ENCODE results near the gene FOXN4.

The FOXN4 gene

DNA sequence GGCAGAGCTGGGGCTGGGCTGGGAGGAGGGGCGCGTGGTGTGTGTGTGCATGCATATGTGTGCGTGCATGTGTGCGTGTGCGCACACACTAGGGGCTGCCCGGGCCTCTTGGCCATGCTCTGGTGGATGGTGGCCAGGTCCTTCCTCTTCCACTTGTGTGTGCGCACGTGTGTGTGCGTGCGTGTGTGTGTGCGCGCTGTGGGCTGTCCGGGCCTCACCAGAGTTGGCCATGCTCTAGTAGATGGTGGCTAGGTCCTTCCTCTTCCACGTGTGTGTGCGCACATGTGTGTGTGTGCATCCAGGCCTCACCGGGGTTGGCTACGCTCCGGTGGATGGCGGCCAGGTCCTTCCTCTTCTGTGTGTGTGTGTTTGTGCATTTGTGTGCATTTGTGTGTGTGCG is 24.7 kb downstream of the FOXN4 start:
- no peak overlapping the region for H3K27ac ChIP-seq
- no peaks in the 10 kb centered on the region for H3K27me3 ChIP-seq (ENCODE audit: insufficient read depth, low read depth)
- no peaks in the 10 kb centered on the region for H3K36me3 ChIP-seq (ENCODE audit: insufficient read depth)
- TF ChIP-seq, protein P1, sequence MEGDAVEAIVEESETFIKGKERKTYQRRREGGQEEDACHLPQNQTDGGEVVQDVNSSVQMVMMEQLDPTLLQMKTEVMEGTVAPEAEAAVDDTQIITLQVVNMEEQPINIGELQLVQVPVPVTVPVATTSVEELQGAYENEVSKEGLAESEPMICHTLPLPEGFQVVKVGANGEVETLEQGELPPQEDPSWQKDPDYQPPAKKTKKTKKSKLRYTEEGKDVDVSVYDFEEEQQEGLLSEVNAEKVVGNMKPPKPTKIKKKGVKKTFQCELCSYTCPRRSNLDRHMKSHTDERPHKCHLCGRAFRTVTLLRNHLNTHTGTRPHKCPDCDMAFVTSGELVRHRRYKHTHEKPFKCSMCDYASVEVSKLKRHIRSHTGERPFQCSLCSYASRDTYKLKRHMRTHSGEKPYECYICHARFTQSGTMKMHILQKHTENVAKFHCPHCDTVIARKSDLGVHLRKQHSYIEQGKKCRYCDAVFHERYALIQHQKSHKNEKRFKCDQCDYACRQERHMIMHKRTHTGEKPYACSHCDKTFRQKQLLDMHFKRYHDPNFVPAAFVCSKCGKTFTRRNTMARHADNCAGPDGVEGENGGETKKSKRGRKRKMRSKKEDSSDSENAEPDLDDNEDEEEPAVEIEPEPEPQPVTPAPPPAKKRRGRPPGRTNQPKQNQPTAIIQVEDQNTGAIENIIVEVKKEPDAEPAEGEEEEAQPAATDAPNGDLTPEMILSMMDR (conservative IDR thresholded peaks at IDR 0.05; ENCODE audit: low read depth, low read length): no peak
- H3K4me3 ChIP-seq (IDR thresholded peaks at IDR 0.05; ENCODE audit: insufficient read depth, low read depth, low read length): no peak overlapping the region
- H3K4me1 ChIP-seq (ENCODE audit: low read depth, poor library complexity, severe bottlenecking): no peaks in the 10 kb centered on the region
- H3K79me2 ChIP-seq (ENCODE audit: insufficient read depth, low read depth): no peaks in the 10 kb centered on the region
- H2AFZ ChIP-seq (ENCODE audit: low read depth): no peak overlapping the region
- H3K4me2 ChIP-seq: no peak overlapping the region
- no peak overlapping the region for H3K9ac ChIP-seq
- no peaks in the 10 kb centered on the region for H4K20me1 ChIP-seq (ENCODE audit: insufficient read depth)

DNA sequence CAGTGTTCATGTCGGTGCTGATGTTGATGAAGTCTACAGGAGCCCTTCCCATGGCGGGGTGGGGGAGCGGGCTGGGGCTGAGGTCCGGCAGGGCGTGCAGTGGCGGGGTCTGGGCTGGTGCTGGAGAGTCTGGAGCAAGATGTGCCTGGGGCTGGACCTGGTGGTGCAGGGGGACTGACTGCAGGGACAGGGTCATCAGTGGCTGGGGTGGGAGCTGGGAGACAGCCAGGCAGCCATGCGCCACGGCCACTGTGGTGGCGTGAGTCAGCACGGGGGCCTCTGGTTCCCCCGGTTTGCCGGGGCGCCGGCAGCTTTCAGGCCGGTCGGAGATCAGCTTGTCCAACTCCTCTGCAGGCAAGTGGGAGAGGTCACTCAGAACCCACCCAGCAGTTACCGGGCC is 27.6 kb downstream of the FOXN4 start:
- H4K20me1 ChIP-seq (ENCODE audit: insufficient read depth): no peaks in the 10 kb centered on the region
- TF ChIP-seq, protein P1 (conservative IDR thresholded peaks at IDR 0.05; ENCODE audit: low read depth, low read length): no peak
- no peaks in the 10 kb centered on the region for H3K79me2 ChIP-seq (ENCODE audit: insufficient read depth, low read depth)
- no peak overlapping the region for H2AFZ ChIP-seq (ENCODE audit: low read depth)
- no peak overlapping the region for H3K4me3 ChIP-seq (IDR thresholded peaks at IDR 0.05; ENCODE audit: insufficient read depth, low read depth, low read length)
- no peaks in the 10 kb centered on the region for H3K27me3 ChIP-seq (ENCODE audit: insufficient read depth, low read depth)
- no peak overlapping the region for H3K27ac ChIP-seq
- H3K9ac ChIP-seq: no peak overlapping the region
- H3K4me1 ChIP-seq (ENCODE audit: low read depth, poor library complexity, severe bottlenecking): no peaks in the 10 kb centered on the region
- H3K36me3 ChIP-seq (ENCODE audit: insufficient read depth): no peaks in the 10 kb centered on the region
- H3K4me2 ChIP-seq: no peak overlapping the region

DNA sequence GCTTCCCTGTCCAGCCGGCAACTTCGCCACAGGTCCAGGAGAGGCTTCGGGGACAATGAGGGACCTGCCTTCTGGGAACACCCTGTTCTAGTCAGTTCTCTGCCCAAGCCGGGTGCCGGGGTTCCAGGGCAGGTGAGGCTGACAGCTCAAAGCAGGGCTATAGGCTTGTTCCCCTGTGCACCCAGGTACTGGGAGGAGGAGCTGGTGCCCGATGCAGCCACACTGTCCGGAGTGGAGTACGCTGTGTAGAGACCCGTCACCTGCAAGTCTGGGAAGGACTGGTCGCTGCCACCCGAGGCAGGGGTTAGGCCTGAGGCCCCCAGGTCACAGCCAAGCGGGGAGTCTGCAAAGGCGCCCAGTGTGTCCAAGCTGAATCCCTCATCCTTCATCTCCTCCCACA is 29.6 kb downstream of the FOXN4 start:
- Histone ChIP-seq H3K4me1 (ENCODE audit: low read depth, poor library complexity, severe bottlenecking) (no peaks in the 10 kb centered on the region), H3K9ac (no peak overlapping the region), H3K79me2 (ENCODE audit: insufficient read depth, low read depth) (no peaks in the 10 kb centered on the region), H3K27me3 (ENCODE audit: insufficient read depth, low read depth) (no peaks in the 10 kb centered on the region), H3K36me3 (ENCODE audit: insufficient read depth) (no peaks in the 10 kb centered on the region), H4K20me1 (ENCODE audit: insufficient read depth) (no peaks in the 10 kb centered on the region), H3K4me3 (IDR thresholded peaks at IDR 0.05; ENCODE audit: insufficient read depth, low read depth, low read length) (no peak overlapping the region), H2AFZ (ENCODE audit: low read depth) (no peak overlapping the region), H3K27ac (no peak overlapping the region), H3K4me2 (no peak overlapping the region)
- TF ChIP-seq, protein P1 (conservative IDR thresholded peaks at IDR 0.05; ENCODE audit: low read depth, low read length): no peak

DNA sequence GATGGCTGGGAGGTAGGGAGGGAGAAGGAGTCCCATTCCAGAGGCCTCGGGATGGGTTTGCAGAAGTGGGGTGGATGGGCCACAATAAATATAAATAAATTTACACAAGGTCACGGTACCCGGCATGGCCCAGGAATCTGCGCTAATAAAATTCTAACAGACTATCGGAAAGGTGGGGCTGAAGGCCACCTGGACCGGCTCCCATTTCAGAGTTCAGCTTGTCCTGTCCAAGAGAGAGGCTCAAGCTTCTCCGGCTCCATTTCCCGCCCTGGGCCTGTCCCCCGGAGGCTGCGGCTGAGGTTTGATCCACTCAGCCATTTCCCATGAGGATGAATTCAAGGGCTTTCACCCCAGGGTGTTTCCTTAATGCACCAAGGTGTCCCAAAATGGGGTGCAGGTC is 30.2 kb downstream of the FOXN4 start:
- Histone ChIP-seq H3K79me2 (ENCODE audit: insufficient read depth, low read depth) (no peaks in the 10 kb centered on the region), H3K4me3 (IDR thresholded peaks at IDR 0.05; ENCODE audit: insufficient read depth, low read depth, low read length) (no peak overlapping the region), H3K27me3 (ENCODE audit: insufficient read depth, low read depth) (no peaks in the 10 kb centered on the region), H2AFZ (ENCODE audit: low read depth) (no peak overlapping the region), H3K9ac (no peak overlapping the region), H3K27ac (no peak overlapping the region), H4K20me1 (ENCODE audit: insufficient read depth) (no peaks in the 10 kb centered on the region), H3K36me3 (ENCODE audit: insufficient read depth) (no peaks in the 10 kb centered on the region), H3K4me1 (ENCODE audit: low read depth, poor library complexity, severe bottlenecking) (no peaks in the 10 kb centered on the region), H3K4me2 (no peak overlapping the region)
- TF ChIP-seq, protein P1 (conservative IDR thresholded peaks at IDR 0.05; ENCODE audit: low read depth, low read length): no peak
